ENCODE data around the gene ARHGAP15.

The ARHGAP15 gene

GRCh38 chr2:143463719-143464118 is 334.5 kb downstream of the ARHGAP15 start:
- no peak for DNase-seq (ENCODE audit: low read depth)
- TF ChIP-seq, protein P1, sequence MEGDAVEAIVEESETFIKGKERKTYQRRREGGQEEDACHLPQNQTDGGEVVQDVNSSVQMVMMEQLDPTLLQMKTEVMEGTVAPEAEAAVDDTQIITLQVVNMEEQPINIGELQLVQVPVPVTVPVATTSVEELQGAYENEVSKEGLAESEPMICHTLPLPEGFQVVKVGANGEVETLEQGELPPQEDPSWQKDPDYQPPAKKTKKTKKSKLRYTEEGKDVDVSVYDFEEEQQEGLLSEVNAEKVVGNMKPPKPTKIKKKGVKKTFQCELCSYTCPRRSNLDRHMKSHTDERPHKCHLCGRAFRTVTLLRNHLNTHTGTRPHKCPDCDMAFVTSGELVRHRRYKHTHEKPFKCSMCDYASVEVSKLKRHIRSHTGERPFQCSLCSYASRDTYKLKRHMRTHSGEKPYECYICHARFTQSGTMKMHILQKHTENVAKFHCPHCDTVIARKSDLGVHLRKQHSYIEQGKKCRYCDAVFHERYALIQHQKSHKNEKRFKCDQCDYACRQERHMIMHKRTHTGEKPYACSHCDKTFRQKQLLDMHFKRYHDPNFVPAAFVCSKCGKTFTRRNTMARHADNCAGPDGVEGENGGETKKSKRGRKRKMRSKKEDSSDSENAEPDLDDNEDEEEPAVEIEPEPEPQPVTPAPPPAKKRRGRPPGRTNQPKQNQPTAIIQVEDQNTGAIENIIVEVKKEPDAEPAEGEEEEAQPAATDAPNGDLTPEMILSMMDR (conservative IDR thresholded peaks at IDR 0.05; ENCODE audit: low read depth, low read length): no peak
- no peak overlapping the region for H3K4me3 ChIP-seq (ENCODE audit: low read length)

- TF ChIP-seq, protein P1 (conservative IDR thresholded peaks at IDR 0.05; ENCODE audit: low read depth, low read length): no peak
- H3K4me3 ChIP-seq (ENCODE audit: low read length): no peak overlapping the region
- no peak for DNase-seq (ENCODE audit: low read depth)
Measured at GRCh38 chr2:143466391-143466790, 337.2 kb downstream of the ARHGAP15 start.

DNA sequence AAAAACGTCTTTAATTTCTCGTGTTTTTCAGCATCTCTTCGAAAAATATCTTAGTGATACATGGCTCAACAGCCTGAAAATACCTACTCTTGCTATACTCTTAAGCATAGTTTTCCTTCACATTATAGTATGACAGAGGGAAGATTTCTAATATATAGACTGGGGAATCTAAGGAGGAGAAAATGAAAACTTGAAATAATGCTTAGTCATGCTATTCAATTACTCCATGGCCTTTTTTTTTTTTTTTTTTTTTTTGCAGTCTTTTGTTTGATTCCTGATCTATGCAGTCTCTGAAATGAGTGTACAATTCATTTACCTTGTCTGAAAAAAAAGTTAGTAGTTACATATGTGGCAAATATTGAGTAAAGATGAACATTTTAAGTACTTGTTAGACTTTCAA is 337.8 kb downstream of the ARHGAP15 start:
- no peak overlapping the region for H3K4me3 ChIP-seq (ENCODE audit: low read length)
- no peak for DNase-seq (ENCODE audit: low read depth)
- TF ChIP-seq, protein P1 (conservative IDR thresholded peaks at IDR 0.05; ENCODE audit: low read depth, low read length): no peak

- DNase-seq (ENCODE audit: low read depth): no peak
- H3K4me3 ChIP-seq (ENCODE audit: low read length): no peak overlapping the region
- TF ChIP-seq, protein P1 (conservative IDR thresholded peaks at IDR 0.05; ENCODE audit: low read depth, low read length): no peak
Measured at GRCh38 chr2:143468341-143468888, 339.2 kb downstream of the ARHGAP15 start.

- no peak for DNase-seq (ENCODE audit: low read depth)
- no peak overlapping the region for H3K4me3 ChIP-seq (ENCODE audit: low read length)
- TF ChIP-seq, protein P1 (conservative IDR thresholded peaks at IDR 0.05; ENCODE audit: low read depth, low read length): no peak
Measured at GRCh38 chr2:143469323-143469722, 340.1 kb downstream of the ARHGAP15 start.

- H3K4me3 ChIP-seq (ENCODE audit: low read length): no peak overlapping the region
- no peak for DNase-seq (ENCODE audit: low read depth)
- TF ChIP-seq, protein P1 (conservative IDR thresholded peaks at IDR 0.05; ENCODE audit: low read depth, low read length): no peak
Measured at GRCh38 chr2:143471550-143471949, 342.3 kb downstream of the ARHGAP15 start.

DNA sequence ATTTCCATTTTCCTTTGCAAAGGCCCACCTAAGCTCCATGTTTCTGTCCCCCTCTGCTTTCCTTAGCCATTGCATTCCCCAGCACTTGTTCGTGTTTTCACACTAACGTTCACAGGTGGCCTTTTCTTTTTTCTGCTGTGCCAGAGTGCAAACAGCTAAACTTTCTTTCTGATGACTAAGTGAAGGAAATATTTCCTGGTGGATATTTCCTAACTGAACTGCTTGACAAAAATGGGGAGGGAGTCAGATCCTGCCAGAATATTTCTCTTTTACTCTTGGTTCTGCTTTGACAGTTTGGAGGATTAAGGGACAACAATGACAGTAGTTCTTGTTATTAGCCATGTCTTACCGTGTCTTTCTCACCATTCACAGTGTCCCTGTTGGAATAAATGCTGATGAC is 344.0 kb downstream of the ARHGAP15 start:
- TF ChIP-seq, protein P1 (conservative IDR thresholded peaks at IDR 0.05; ENCODE audit: low read depth, low read length): no peak
- H3K4me3 ChIP-seq (ENCODE audit: low read length): no peak overlapping the region
- no peak for DNase-seq (ENCODE audit: low read depth)

Measured in retinal pigment epithelial cell (primary cell).